ENCODE data around the gene INPP5D.
"Not testable (repeated sequence)": the region's sequence is repeated elsewhere in the genome, so short reads cannot be mapped to it uniquely, and the experiment has no call there.

Gene INPP5D

DNA sequence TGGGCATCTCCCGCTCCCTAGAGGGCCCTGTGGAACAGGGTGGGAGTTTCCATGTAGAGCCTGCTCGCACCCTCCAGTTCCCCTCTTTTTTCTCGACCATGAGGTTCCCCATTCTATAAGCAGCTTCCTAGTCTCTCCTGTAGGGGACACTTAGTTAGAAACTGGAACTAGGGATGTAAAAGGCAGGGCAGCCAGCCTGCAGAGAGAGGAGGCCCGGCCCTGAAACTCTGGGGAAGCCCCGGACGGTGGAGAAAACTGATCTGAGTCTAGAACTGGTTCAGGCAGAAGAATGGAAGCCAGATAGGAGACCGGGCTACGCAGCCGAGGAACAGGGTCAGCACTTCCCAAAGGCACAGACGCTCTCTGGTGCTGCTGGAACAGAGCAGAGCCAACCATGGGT is 139.7 kb downstream of the INPP5D start:
- H3K27me3 ChIP-seq (ENCODE audit: insufficient read depth, low read length, poor library complexity) = no peaks in the 10 kb centered on the region
- no peak overlapping the region for H3K9ac ChIP-seq (ENCODE audit: low read length)
- H4K5ac ChIP-seq (ENCODE audit: low read length) = no peak overlapping the region
- no peak overlapping the region for H3K4me2 ChIP-seq (ENCODE audit: low read length)
- no peak overlapping the region for H3K23ac ChIP-seq (ENCODE audit: low read length)
- no peak overlapping the region for H3K4ac ChIP-seq (ENCODE audit: low read depth, low read length)
- no peak overlapping the region for H3K18ac ChIP-seq (ENCODE audit: low read length)
- H3K4me3 ChIP-seq (ENCODE audit: low read length) = no peak overlapping the region
- H2BK15ac ChIP-seq (replicated peaks; ENCODE audit: low read depth) = no peak overlapping the region
- H3K4me1 ChIP-seq (ENCODE audit: control insufficient read depth, low read depth, low read length) = no peaks in the 10 kb centered on the region
- no peaks in the 10 kb centered on the region for H3K79me2 ChIP-seq (ENCODE audit: control insufficient read depth, insufficient read depth, low read length)
- no peak overlapping the region for H4K8ac ChIP-seq (ENCODE audit: low read depth, low read length)
- H2BK120ac ChIP-seq (ENCODE audit: low read depth, low read length) = no peak overlapping the region
- no peaks in the 10 kb centered on the region for H3K36me3 ChIP-seq (ENCODE audit: control insufficient read depth, insufficient read depth, low read length)
- no peaks in the 10 kb centered on the region for H3K79me1 ChIP-seq (ENCODE audit: low read length)
- H3K56ac ChIP-seq (ENCODE audit: low read length) = no peak overlapping the region
- DNase-seq = no peak
- no CpG with 5 or more reads among the region's 10 CpGs for WGBS (ENCODE audit: extremely low coverage, insufficient coverage, low lambda C conversion rate)
- no peak overlapping the region for H2BK5ac ChIP-seq (ENCODE audit: low read length)
- H3K27ac ChIP-seq (ENCODE audit: low read depth, low read length) = no peak overlapping the region
- H2AK5ac ChIP-seq (ENCODE audit: low read length) = no peak overlapping the region

GRCh38 chr2:233200790-233201189 is 140.6 kb downstream of the INPP5D start:
- H3K4me3 ChIP-seq (ENCODE audit: low read length); H3K36me3 ChIP-seq (ENCODE audit: control insufficient read depth, insufficient read depth, low read length); H2AK5ac ChIP-seq (ENCODE audit: low read length); H3K56ac ChIP-seq (ENCODE audit: low read length); H3K18ac ChIP-seq (ENCODE audit: low read length); H3K79me2 ChIP-seq (ENCODE audit: control insufficient read depth, insufficient read depth, low read length); H4K5ac ChIP-seq (ENCODE audit: low read length); H2BK5ac ChIP-seq (ENCODE audit: low read length); H3K9ac ChIP-seq (ENCODE audit: low read length); H3K4me1 ChIP-seq (ENCODE audit: control insufficient read depth, low read depth, low read length); DNase-seq; H4K8ac ChIP-seq (ENCODE audit: low read depth, low read length); H3K79me1 ChIP-seq (ENCODE audit: low read length); H3K4ac ChIP-seq (ENCODE audit: low read depth, low read length); H3K27me3 ChIP-seq (ENCODE audit: insufficient read depth, low read length, poor library complexity); H3K27ac ChIP-seq (ENCODE audit: low read depth, low read length); H3K23ac ChIP-seq (ENCODE audit: low read length); H3K4me2 ChIP-seq (ENCODE audit: low read length); H2BK15ac ChIP-seq (replicated peaks; ENCODE audit: low read depth); H2BK120ac ChIP-seq (ENCODE audit: low read depth, low read length): not testable (repeated sequence)
- no CpG with 5 or more reads among the region's 5 CpGs for WGBS (ENCODE audit: extremely low coverage, insufficient coverage, low lambda C conversion rate)

DNA sequence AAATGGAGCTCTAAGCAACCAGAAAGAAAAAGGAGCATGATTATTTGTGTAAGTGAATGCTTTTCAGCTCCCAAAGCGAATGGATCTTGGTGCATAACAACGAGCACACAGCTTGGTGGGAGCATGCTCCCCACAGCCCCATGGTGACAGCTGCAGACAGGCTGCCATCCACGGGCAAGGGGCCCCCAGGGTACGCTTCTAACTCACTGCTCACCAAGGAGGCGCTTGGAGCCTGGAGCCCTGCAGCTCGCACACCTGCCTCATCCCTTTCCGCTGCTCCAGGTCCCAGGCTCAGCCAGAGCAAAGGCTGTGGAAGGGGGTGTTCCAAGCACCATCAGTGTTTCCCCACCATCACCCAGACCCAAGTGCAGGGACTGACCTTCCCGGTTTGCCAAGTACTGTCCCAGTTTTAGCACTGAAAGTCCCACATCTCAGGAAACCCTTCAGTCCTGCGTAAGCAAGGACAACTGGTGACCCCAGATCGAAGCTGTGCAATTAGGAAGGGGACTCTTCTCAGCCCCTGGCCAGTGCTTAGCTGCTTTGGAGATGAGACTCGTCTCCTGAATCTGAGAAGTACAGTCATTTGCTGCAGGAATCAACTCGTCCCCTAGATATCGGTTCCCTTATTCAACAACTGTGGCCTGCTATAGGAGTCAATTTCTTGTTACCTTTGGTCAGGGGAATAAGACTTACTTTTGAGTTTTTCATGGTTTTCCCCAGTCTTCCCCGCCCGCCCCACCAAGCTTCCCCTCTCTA is 141.3 kb downstream of the INPP5D start:
- Histone ChIP-seq H3K18ac (ENCODE audit: low read length) (no peak overlapping the region), H3K23ac (ENCODE audit: low read length) (no peak overlapping the region), H4K5ac (ENCODE audit: low read length) (no peak overlapping the region), H3K4ac (ENCODE audit: low read depth, low read length) (no peak overlapping the region), H3K27me3 (ENCODE audit: insufficient read depth, low read length, poor library complexity) (no peaks in the 10 kb centered on the region), H2AK5ac (ENCODE audit: low read length) (no peak overlapping the region), H3K56ac (ENCODE audit: low read length) (no peak overlapping the region), H2BK120ac (ENCODE audit: low read depth, low read length) (no peak overlapping the region), H2BK5ac (ENCODE audit: low read length) (no peak overlapping the region), H3K4me1 (ENCODE audit: control insufficient read depth, low read depth, low read length) (no peaks in the 10 kb centered on the region), H3K36me3 (ENCODE audit: control insufficient read depth, insufficient read depth, low read length) (no peaks in the 10 kb centered on the region), H3K4me2 (ENCODE audit: low read length) (no peak overlapping the region), H4K8ac (ENCODE audit: low read depth, low read length) (no peak overlapping the region), H3K27ac (ENCODE audit: low read depth, low read length) (no peak overlapping the region), H3K79me2 (ENCODE audit: control insufficient read depth, insufficient read depth, low read length) (no peaks in the 10 kb centered on the region), H3K79me1 (ENCODE audit: low read length) (no peaks in the 10 kb centered on the region), H2BK15ac (replicated peaks; ENCODE audit: low read depth) (no peak overlapping the region), H3K9ac (ENCODE audit: low read length) (no peak overlapping the region), H3K4me3 (ENCODE audit: low read length) (no peak overlapping the region)
- no CpG with 5 or more reads among the region's 15 CpGs for WGBS (ENCODE audit: extremely low coverage, insufficient coverage, low lambda C conversion rate)
- no peak for DNase-seq

DNA sequence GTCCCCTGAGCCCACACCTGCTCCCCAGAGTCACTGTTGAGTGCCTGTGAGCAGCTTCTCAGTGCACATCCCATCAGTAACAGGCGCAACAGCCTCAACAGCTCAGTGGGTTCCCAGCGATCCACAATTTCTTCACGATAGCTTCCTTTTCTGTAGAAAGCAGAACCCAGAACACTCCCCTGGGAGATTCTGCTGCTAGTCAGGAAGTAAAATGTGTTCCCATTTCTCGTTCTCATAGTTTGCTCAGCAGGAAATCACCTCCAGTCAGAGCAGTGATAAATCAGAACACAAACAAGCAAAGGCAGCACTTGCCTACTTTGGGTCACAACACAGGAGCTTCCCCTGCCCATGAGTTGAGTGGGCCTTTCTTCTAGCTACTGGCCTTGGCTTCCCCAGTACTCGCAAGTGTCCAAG is 142.4 kb downstream of the INPP5D start:
- Histone ChIP-seq H3K9ac (ENCODE audit: low read length) (no peak overlapping the region), H3K23ac (ENCODE audit: low read length) (no peak overlapping the region), H3K79me1 (ENCODE audit: low read length) (no peaks in the 10 kb centered on the region), H3K36me3 (ENCODE audit: control insufficient read depth, insufficient read depth, low read length) (no peaks in the 10 kb centered on the region), H2BK5ac (ENCODE audit: low read length) (no peak overlapping the region), H2BK15ac (replicated peaks; ENCODE audit: low read depth) (no peak overlapping the region), H4K8ac (ENCODE audit: low read depth, low read length) (no peak overlapping the region), H3K56ac (ENCODE audit: low read length) (no peak overlapping the region), H2AK5ac (ENCODE audit: low read length) (no peak overlapping the region), H3K27ac (ENCODE audit: low read depth, low read length) (no peak overlapping the region), H3K4me2 (ENCODE audit: low read length) (no peak overlapping the region), H2BK120ac (ENCODE audit: low read depth, low read length) (no peak overlapping the region), H4K5ac (ENCODE audit: low read length) (no peak overlapping the region), H3K4me1 (ENCODE audit: control insufficient read depth, low read depth, low read length) (no peaks in the 10 kb centered on the region), H3K4me3 (ENCODE audit: low read length) (no peak overlapping the region), H3K18ac (ENCODE audit: low read length) (no peak overlapping the region), H3K4ac (ENCODE audit: low read depth, low read length) (no peak overlapping the region), H3K27me3 (ENCODE audit: insufficient read depth, low read length, poor library complexity) (no peaks in the 10 kb centered on the region), H3K79me2 (ENCODE audit: control insufficient read depth, insufficient read depth, low read length) (no peaks in the 10 kb centered on the region)
- no CpG with 5 or more reads among the region's 5 CpGs for WGBS (ENCODE audit: extremely low coverage, insufficient coverage, low lambda C conversion rate)
- DNase-seq = no peak

DNA sequence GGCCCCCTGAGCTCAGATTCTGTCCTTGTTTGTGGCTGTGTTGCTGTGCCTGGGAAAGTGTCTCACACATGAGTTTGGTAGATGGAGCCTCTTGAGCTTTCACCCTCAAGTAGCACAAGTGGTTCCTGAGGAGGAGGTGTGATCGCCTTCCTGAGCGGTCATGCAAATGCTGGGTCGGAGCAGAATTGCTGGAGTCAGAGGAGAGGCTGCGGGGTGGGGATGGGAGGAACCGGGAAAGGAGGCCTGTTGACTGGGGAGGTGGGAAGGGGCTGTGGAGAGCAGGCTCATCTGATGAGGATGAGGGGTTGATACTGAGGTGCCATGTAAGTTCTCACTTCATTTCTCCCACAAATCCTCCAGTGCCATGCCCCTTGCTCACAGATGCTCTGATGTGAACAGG is 142.9 kb downstream of the INPP5D start:
- no peak overlapping the region for H4K8ac ChIP-seq (ENCODE audit: low read depth, low read length)
- no peak overlapping the region for H2BK5ac ChIP-seq (ENCODE audit: low read length)
- no peak overlapping the region for H2BK120ac ChIP-seq (ENCODE audit: low read depth, low read length)
- H3K4ac ChIP-seq (ENCODE audit: low read depth, low read length) = no peak overlapping the region
- H3K9ac ChIP-seq (ENCODE audit: low read length) = no peak overlapping the region
- no peaks in the 10 kb centered on the region for H3K79me1 ChIP-seq (ENCODE audit: low read length)
- no peaks in the 10 kb centered on the region for H3K27me3 ChIP-seq (ENCODE audit: insufficient read depth, low read length, poor library complexity)
- no peak overlapping the region for H4K5ac ChIP-seq (ENCODE audit: low read length)
- H3K18ac ChIP-seq (ENCODE audit: low read length) = no peak overlapping the region
- H3K27ac ChIP-seq (ENCODE audit: low read depth, low read length) = no peak overlapping the region
- no peak overlapping the region for H3K56ac ChIP-seq (ENCODE audit: low read length)
- H3K4me3 ChIP-seq (ENCODE audit: low read length) = no peak overlapping the region
- no peak overlapping the region for H2BK15ac ChIP-seq (replicated peaks; ENCODE audit: low read depth)
- no peaks in the 10 kb centered on the region for H3K4me1 ChIP-seq (ENCODE audit: control insufficient read depth, low read depth, low read length)
- H2AK5ac ChIP-seq (ENCODE audit: low read length) = no peak overlapping the region
- DNase-seq = no peak
- no peaks in the 10 kb centered on the region for H3K36me3 ChIP-seq (ENCODE audit: control insufficient read depth, insufficient read depth, low read length)
- H3K4me2 ChIP-seq (ENCODE audit: low read length) = no peak overlapping the region
- H3K79me2 ChIP-seq (ENCODE audit: control insufficient read depth, insufficient read depth, low read length) = no peaks in the 10 kb centered on the region
- WGBS (ENCODE audit: extremely low coverage, insufficient coverage, low lambda C conversion rate) = no CpG with 5 or more reads among the region's 5 CpGs
- H3K23ac ChIP-seq (ENCODE audit: low read length) = no peak overlapping the region

All from mesendoderm (in vitro differentiated cells).